ENCODE results near the gene RPS6KL1. TPM values are rescaled to one million over a fixed set of nuclear protein-coding genes. Genes with fewer than 3 reads are reported as not detected.

The RPS6KL1 gene
- total RNA-seq, 2 donors from 2014 or later, result 4.4 to 10.4 TPM

GRCh38 chr14:74856366-74856765 lies 66.7 kb downstream of the RPS6KL1 start:
- no peak for DNase-seq
- Histone ChIP-seq H3K27me3 (ENCODE audit: control insufficient read depth, insufficient read depth, low read length, poor library complexity, severe bottlenecking) (peaks cover 3% of the 10 kb centered on the region), H3K27ac (ENCODE audit: low read depth, low read length) (no peak overlapping the region), H3K4me1 (ENCODE audit: control insufficient read depth, insufficient read depth, low read length) (peaks cover 12% of the 10 kb centered on the region), H3K9ac (ENCODE audit: extremely low read depth, low read length, poor library complexity, severe bottlenecking) (no peak overlapping the region), H3K36me3 (ENCODE audit: control insufficient read depth, insufficient read depth, low read length) (no peaks in the 10 kb centered on the region), H3K9me3 (ENCODE audit: control insufficient read depth, low read length) (no peaks in the 10 kb centered on the region), H3K4me3 (ENCODE audit: low read length) (no peak overlapping the region)
- Mint-ChIP-seq H3K4me3 (no peak overlapping the region), H3K9me3 (no peaks in the 10 kb centered on the region), H3K27me3 (ENCODE audit: insufficient read depth) (peaks cover 8% of the 10 kb centered on the region), H3K4me1 (peaks cover 15% of the 10 kb centered on the region), H3K36me3 (ENCODE audit: low read depth) (no peaks in the 10 kb centered on the region), H3K27ac (no peak overlapping the region)
- WGBS, 2 experiments (ENCODE audit: insufficient coverage in 1 of 2, insufficient read length in 1 of 2), result 95 to 100% methylated on average over 1 of the region's 1 CpG
- no peak for TF ChIP-seq CTCF (conservative IDR thresholded peaks at IDR 0.05)

GRCh38 chr14:74855945-74856344 lies 67.1 kb downstream of the RPS6KL1 start:
- peaks cover 12% of the 10 kb centered on the region for H3K4me1 ChIP-seq (ENCODE audit: control insufficient read depth, insufficient read depth, low read length)
- TF ChIP-seq CTCF (conservative IDR thresholded peaks at IDR 0.05), result no peak
- Mint-ChIP-seq H3K4me3 (no peak overlapping the region), H3K4me1 (peaks cover 15% of the 10 kb centered on the region), H3K27me3 (ENCODE audit: insufficient read depth) (peaks cover 8% of the 10 kb centered on the region), H3K9me3 (no peaks in the 10 kb centered on the region), H3K27ac (no peak overlapping the region), H3K36me3 (ENCODE audit: low read depth) (no peaks in the 10 kb centered on the region)
- no peak overlapping the region for H3K4me3 ChIP-seq (ENCODE audit: low read length)
- no peaks in the 10 kb centered on the region for H3K36me3 ChIP-seq (ENCODE audit: control insufficient read depth, insufficient read depth, low read length)
- H3K9me3 ChIP-seq (ENCODE audit: control insufficient read depth, low read length), result no peaks in the 10 kb centered on the region
- peaks cover 3% of the 10 kb centered on the region for H3K27me3 ChIP-seq (ENCODE audit: control insufficient read depth, insufficient read depth, low read length, poor library complexity, severe bottlenecking)
- no peak for DNase-seq
- no peak overlapping the region for H3K9ac ChIP-seq (ENCODE audit: extremely low read depth, low read length, poor library complexity, severe bottlenecking)
- 71 to 75% methylated on average over 4 of the region's 4 CpGs for WGBS, 2 experiments (ENCODE audit: insufficient coverage in 1 of 2, insufficient read length in 1 of 2)
- no peak overlapping the region for H3K27ac ChIP-seq (ENCODE audit: low read depth, low read length)

- Histone ChIP-seq H3K9me3 (ENCODE audit: control insufficient read depth, low read length) (no peaks in the 10 kb centered on the region), H3K27me3 (ENCODE audit: control insufficient read depth, insufficient read depth, low read length, poor library complexity, severe bottlenecking) (peaks cover under 1% of the 10 kb centered on the region), H3K27ac (ENCODE audit: low read depth, low read length) (no peak overlapping the region), H3K9ac (ENCODE audit: extremely low read depth, low read length, poor library complexity, severe bottlenecking) (no peak overlapping the region), H3K4me1 (ENCODE audit: control insufficient read depth, insufficient read depth, low read length) (peaks cover 12% of the 10 kb centered on the region), H3K36me3 (ENCODE audit: control insufficient read depth, insufficient read depth, low read length) (no peaks in the 10 kb centered on the region), H3K4me3 (ENCODE audit: low read length) (no peak overlapping the region)
- H3K27ac Mint-ChIP-seq, result no peak overlapping the region
- H3K9me3 Mint-ChIP-seq, result no peaks in the 10 kb centered on the region
- H3K27me3 Mint-ChIP-seq (ENCODE audit: insufficient read depth), result peaks cover 3% of the 10 kb centered on the region
- TF ChIP-seq CTCF (conservative IDR thresholded peaks at IDR 0.05), result no peak
- 93 to 97% methylated on average over 3 to 7 of the region's 7 CpGs for WGBS, 2 experiments (ENCODE audit: insufficient coverage in 1 of 2, insufficient read length in 1 of 2)
- no peak overlapping the region for H3K4me3 Mint-ChIP-seq
- H3K4me1 Mint-ChIP-seq, result peaks cover 15% of the 10 kb centered on the region
- no peaks in the 10 kb centered on the region for H3K36me3 Mint-ChIP-seq (ENCODE audit: low read depth)
- DNase-seq, result no peak
These were observed 68.0 kb downstream of the RPS6KL1 start for GRCh38 chr14:74855021-74855420.

Other genes starting within 250 kb of the RPS6KL1 start
- 10 to 100 TPM; 36.5 to 39.0 TPM for gene AREL1, start 210.2 kb downstream of the RPS6KL1 start, total RNA-seq
- gene FCF1, start 210.1 kb downstream of the RPS6KL1 start, total RNA-seq, result 10 to 100 TPM; 68.4 to 71.3 TPM
- gene YLPM1, start 159.9 kb downstream of the RPS6KL1 start, total RNA-seq, result 10 to 100 TPM; 75.2 to 76.2 TPM
- gene PROX2, start 47.1 kb downstream of the RPS6KL1 start, total RNA-seq, result not detected
- gene DLST, start 41.3 kb downstream of the RPS6KL1 start, total RNA-seq, result 100 to 1,000 TPM; 119 to 126 TPM
- 1 to 10 TPM; 5.0 to 7.6 TPM for gene PGF, start 32.3 kb upstream of the RPS6KL1 start, total RNA-seq
- gene EIF2B2, start 79.7 kb upstream of the RPS6KL1 start, total RNA-seq, result 10 to 100 TPM; 35.0 to 41.6 TPM
- gene MLH3, start 128.2 kb upstream of the RPS6KL1 start, total RNA-seq, result 10 to 100 TPM; 18.7 to 34.6 TPM
- 10 to 100 TPM; 21.4 to 26.0 TPM for gene ACYP1, start 140.8 kb upstream of the RPS6KL1 start, total RNA-seq
- gene ZC2HC1C, start 146.4 kb upstream of the RPS6KL1 start, total RNA-seq, result 1 to 10 TPM; 2.3 to 2.7 TPM
- 10 to 100 TPM; 74.1 to 97.5 TPM for gene NEK9, start 203.8 kb upstream of the RPS6KL1 start, total RNA-seq

All from endodermal cell (in vitro differentiated cells).